Kidney (tissue), 14 donors: ENCODE measurements around the gene TLDC2. TPM values are rescaled to one million over a fixed set of nuclear protein-coding genes. Genes with fewer than 3 reads are reported as not detected.
A peak's percentile ranks its signal among the peaks of the same experiment; 100 is the strongest.

ENCODE experiments used
- DNase-seq, 5 donors: peaks; one replicate each; pipeline ENCODE4 v3.0.0-alpha.2; 2013 to 2020
- FAIRE-seq: peaks from 2 replicates; lab custom pipeline; 2012; peaks lifted over from hg19 to GRCh38; lab: Jason Lieb, UNC
- H3K27ac ChIP-seq, 2 donors: one replicate each; pipeline ENCODE4 v1.7.0; 2013; ENCODE audit warnings: low read depth in 2 of 2, low read length in 2 of 2, inconsistent platforms in 1 of 2
- H3K27me3 ChIP-seq: one replicate; pipeline ENCODE4 v1.7.1; 2013; ENCODE audit warnings: low read length, inconsistent platforms; ENCODE audit not compliant: control insufficient read depth, insufficient read depth
- H3K36me3 ChIP-seq, 3 donors: one replicate each; pipeline versions ENCODE4 v1.7.0 to v1.7.1; 2013; ENCODE audit warnings: low read length in 3 of 3, control low read depth in 1 of 3, inconsistent platforms in 1 of 3; ENCODE audit not compliant: insufficient read depth in 3 of 3, control insufficient read depth in 2 of 3
- H3K4me1 ChIP-seq, 3 donors: one replicate each; pipeline versions ENCODE4 v1.7.0 to v1.7.1; 2013; ENCODE audit warnings: low read length in 3 of 3, inconsistent platforms in 1 of 3, low read depth in 1 of 3; ENCODE audit not compliant: control insufficient read depth in 2 of 3, insufficient read depth in 2 of 3
- H3K4me3 ChIP-seq, 3 donors: one replicate each; pipeline versions ENCODE4 v1.7.0 to v1.8.1; 2013; ENCODE audit warnings: low read length in 3 of 3, control low read depth in 1 of 3, inconsistent platforms in 1 of 3
- H3K9ac ChIP-seq, 3 donors: one replicate each; pipeline versions ENCODE4 v1.7.0 to v1.7.1; 2013; ENCODE audit warnings: low read length in 3 of 3, control low read depth in 1 of 3, inconsistent platforms in 1 of 3
- H3K9me3 ChIP-seq, 3 donors: one replicate each; pipeline versions ENCODE4 v1.7.0 to v1.7.1; 2013; ENCODE audit warnings: low read length in 3 of 3, control low read depth in 1 of 3, inconsistent platforms in 1 of 3; ENCODE audit not compliant: control insufficient read depth in 2 of 3, insufficient read depth in 1 of 3
- CTCF ChIP-seq: IDR thresholded peaks from 3 replicates; pipeline ENCODE4 v1.5.1; 2012; ENCODE audit warnings: mild to moderate bottlenecking, moderate library complexity, borderline replicate concordance; ENCODE audit not compliant: insufficient read depth; ENCODE audit errors: extremely low read depth
- intact Hi-C: fragments of 100-400 bp; cut with DNase I; formaldehyde crosslinking; loops from one replicate; pipeline ENCODE4 v1.11.1; 2022
- polyA plus RNA-seq: library from polyadenylated mRNA; stranded (reverse); fragments of 350-450 nt; fragmentation: Illumina TruSeq; extraction: RNeasy Lipid Tissue Mini Kit (QIAGEN cat#74804); gene quantifications from one replicate; pipeline ENCODE4 v1.2.3, GENCODE V29; 2014; ENCODE audit warnings: low read depth, low replicate concordance; ENCODE audit not compliant: insufficient read depth
- total RNA-seq: library from RNA; stranded (reverse); fragmentation: NEBNext Ultra II Directional; extraction: Animal tissue kit (Norgen Biotek cat#: 25700); gene quantifications from one replicate; pipeline ENCODE4 v1.2.1, GENCODE V29; 2021
- donor health status: control.
- donor health status: control.
- donor health status: control.
- donor health status: control.
- donor health status: control.
- donor health status: DM: yes; HTN: yes; CAD: no.
- donor health status: Normal renal cell carcinoma (clear cell type).

The TLDC2 gene
- total and polyA plus RNA-seq, 2 donors from 2014 or later, result 2.3 to 8.5 TPM

DNA sequence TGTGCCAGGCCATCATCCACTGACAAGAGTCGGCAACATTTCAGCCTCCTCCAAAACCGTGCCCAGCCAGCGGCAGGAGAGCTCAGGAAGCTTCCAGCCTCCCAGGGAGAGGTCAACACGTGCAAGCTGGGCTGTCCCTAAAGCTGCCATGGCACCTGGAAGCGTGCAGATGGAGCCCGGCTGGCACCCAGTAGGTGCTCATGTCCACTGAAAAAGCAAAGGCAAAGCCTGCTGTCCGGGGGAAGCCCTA is 14.4 kb upstream of the TLDC2 start:
- Histone ChIP-seq H3K4me1 (peaks cover 4 to 29% (median 13%) of the 10 kb centered on the region in 3 donors), H3K9ac (peak overlapping the region in 2 of 3 donors; percentile 57 to 71), H3K36me3 (no peaks in the 10 kb centered on the region), H3K27ac (peak overlapping the region in 1 of 2 donors; percentile 84), H3K4me3 (peak overlapping the region; percentile 53 to 63 (median 58)), H3K27me3 (no peaks in the 10 kb centered on the region), H3K9me3 (no peaks in the 10 kb centered on the region)
- no peak for TF ChIP-seq CTCF
- no peak for FAIRE-seq
- intact Hi-C loops, result no loop called here
- DNase-seq, result peak in 1 of 5 donors; percentile 15

- DNase-seq (peak; percentile 66 to 93 (median 79)), FAIRE-seq (no peak)
- peak overlapping the region; percentile 63 to 84 for H3K27ac ChIP-seq
- H3K9me3 ChIP-seq, result no peaks in the 10 kb centered on the region
- H3K9ac ChIP-seq, result peak overlapping the region; percentile 7 to 71 (median 57)
- H3K27me3 ChIP-seq, result no peaks in the 10 kb centered on the region
- peaks cover 4 to 23% (median 19%) of the 10 kb centered on the region in 3 donors for H3K4me1 ChIP-seq
- intact Hi-C loops, result no loop called here
- H3K4me3 ChIP-seq, result peak overlapping the region; percentile 53 to 63 (median 58)
- H3K36me3 ChIP-seq, result no peaks in the 10 kb centered on the region
- no peak for TF ChIP-seq CTCF
Measured at GRCh38 chr20:36861875-36862801, 13.8 kb upstream of the TLDC2 start.

DNA sequence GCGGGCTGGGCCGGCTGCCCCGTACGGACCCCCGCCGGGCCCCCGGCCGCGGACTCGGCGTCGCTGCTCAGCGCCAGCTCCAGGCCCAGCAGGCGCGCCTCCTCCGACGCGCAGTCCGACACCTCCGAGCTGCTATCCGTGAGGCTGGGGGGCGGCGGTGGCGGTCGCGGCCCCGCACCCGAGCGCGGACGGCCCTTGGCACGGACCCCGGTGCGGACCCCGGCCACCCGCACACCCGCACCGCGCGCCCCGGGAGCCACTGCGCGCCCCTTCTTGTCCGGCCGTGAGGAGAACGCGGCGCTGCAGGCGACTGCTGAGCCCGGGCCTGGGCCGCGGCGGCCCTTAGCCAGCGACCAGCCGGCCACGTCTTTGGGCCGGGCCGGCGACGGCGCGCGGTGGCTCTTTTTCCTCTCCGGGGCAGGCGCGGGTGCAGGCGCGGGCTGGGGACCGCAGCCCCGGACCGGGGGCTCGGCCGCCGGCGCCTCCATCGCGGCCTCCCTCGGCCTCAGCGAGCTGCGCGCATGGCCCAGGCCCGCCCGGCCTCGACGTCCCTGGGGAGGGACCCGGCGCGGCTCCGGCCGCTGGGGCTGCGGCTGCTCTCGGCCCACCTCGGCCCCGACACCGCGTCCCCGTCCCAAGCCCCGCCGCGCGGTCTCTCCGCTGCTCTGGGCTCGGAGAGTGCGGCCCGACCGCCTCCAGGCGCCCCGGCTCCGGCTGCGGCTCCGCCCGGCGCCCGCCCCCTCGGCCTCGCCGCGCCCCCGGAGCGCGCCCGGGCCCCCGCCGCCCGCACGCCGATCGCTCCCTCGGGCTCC is 12.9 kb upstream of the TLDC2 start:
- no peak overlapping the region for H3K27ac ChIP-seq

More for the DNA sequence above, 12.9 kb upstream of the TLDC2 start:
- Histone ChIP-seq H3K4me3 (no peak overlapping the region), H3K9ac (no peak overlapping the region), H3K36me3 (no peaks in the 10 kb centered on the region), H3K4me1 (peaks cover 4 to 22% (median 20%) of the 10 kb centered on the region in 3 donors), H3K27me3 (no peaks in the 10 kb centered on the region), H3K9me3 (no peaks in the 10 kb centered on the region)
- FAIRE-seq (no peak), DNase-seq (peak in 1 of 5 donors; percentile 82)
- intact Hi-C loops, result no loop called here
- TF ChIP-seq CTCF, result no peak
